OCI-LY3 (cell line): ENCODE measurements around the gene NNAT.

Source experiments
- EZH2phosphoT487 ChIP-seq: fragments of 200-600 bp; shearing (Covaris generic); IDR thresholded peaks from 2 replicates; pipeline ENCODE4 v1.6.1; 2018; ENCODE audit warnings: antibody characterized with exemption, mixed run types, low read depth
- TF ChIP-seq, protein P1 (sequence below): fragments of 200-600, 300-600 bp; sonication (generic); IDR thresholded peaks from 2 replicates; pipeline ENCODE4 v1.5.1; 2014; ENCODE audit warnings: antibody characterized with exemption, low read length, low read depth

DNA sequence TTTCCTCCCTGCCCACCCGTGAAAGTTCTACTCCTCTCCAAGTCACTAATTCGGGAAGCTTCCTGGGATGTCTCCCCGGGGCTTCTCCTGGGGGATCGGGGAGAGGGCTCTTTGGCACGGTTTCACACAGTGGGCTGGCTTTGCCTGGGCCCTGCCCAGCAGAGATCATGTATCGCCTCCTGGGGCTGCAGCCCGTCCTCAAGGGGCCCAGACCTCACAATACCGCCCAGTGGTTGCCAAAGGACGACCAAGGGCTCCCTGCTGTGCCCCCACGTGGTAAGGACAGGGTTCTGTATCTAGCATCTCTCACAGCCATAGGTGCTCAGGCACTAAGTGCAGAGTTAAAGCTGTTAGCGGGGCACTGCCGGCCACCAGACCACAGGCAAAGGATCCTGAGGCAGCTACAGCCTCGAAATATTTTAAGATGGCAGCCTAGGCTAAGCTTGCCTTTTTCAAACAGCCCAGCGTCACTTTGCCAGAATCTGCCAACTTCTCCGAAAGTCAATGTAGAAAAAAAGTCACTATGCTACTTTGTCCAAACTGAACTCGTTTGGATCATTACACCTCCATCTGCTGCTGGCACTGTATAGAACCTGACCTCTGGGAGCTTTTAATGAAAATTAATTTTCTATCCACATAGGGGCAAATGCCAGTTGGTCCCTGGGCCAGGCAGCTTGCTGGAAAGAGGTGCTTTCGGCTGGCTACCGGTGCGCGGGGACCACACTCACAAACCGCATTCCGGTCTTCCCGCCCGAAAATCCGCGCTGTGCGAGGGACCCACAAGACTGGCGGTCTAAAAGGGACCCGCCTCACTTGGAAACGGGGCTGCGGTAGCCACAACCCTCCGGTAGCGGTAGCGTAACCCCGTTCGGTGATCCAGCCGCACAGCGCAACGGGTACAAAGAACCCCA lies 1.3 kb upstream of the NNAT start:
- TF ChIP-seq, protein P1, sequence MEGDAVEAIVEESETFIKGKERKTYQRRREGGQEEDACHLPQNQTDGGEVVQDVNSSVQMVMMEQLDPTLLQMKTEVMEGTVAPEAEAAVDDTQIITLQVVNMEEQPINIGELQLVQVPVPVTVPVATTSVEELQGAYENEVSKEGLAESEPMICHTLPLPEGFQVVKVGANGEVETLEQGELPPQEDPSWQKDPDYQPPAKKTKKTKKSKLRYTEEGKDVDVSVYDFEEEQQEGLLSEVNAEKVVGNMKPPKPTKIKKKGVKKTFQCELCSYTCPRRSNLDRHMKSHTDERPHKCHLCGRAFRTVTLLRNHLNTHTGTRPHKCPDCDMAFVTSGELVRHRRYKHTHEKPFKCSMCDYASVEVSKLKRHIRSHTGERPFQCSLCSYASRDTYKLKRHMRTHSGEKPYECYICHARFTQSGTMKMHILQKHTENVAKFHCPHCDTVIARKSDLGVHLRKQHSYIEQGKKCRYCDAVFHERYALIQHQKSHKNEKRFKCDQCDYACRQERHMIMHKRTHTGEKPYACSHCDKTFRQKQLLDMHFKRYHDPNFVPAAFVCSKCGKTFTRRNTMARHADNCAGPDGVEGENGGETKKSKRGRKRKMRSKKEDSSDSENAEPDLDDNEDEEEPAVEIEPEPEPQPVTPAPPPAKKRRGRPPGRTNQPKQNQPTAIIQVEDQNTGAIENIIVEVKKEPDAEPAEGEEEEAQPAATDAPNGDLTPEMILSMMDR, result peak; percentile 37
- no peak for TF ChIP-seq EZH2phosphoT487
